GM19035 (cell line): Measurements from ENCODE around the gene TMEM63C.

ENCODE experiments used
- ATAC-seq: cut with Tn5 transposase; IDR thresholded peaks from one replicate; pipeline ENCODE4 v1.9.1; 2021; ENCODE audit not compliant: unreplicated experiment

The TMEM63C gene, protein sequence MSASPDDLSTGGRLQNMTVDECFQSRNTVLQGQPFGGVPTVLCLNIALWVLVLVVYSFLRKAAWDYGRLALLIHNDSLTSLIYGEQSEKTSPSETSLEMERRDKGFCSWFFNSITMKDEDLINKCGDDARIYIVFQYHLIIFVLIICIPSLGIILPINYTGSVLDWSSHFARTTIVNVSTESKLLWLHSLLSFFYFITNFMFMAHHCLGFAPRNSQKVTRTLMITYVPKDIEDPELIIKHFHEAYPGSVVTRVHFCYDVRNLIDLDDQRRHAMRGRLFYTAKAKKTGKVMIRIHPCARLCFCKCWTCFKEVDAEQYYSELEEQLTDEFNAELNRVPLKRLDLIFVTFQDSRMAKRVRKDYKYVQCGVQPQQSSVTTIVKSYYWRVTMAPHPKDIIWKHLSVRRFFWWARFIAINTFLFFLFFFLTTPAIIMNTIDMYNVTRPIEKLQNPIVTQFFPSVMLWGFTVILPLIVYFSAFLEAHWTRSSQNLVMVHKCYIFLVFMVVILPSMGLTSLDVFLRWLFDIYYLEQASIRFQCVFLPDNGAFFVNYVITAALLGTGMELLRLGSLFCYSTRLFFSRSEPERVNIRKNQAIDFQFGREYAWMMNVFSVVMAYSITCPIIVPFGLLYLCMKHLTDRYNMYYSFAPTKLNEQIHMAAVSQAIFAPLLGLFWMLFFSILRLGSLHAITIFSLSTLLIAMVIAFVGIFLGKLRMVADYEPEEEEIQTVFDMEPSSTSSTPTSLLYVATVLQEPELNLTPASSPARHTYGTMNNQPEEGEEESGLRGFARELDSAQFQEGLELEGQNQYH

GRCh38 chr14:77181603-77182437 is at the start of gene TMEM63C:
TSS of gene TMEM63C (plus strand) at chr14:77181798. CDS start at chr14:77218814, 37,016 bp downstream.
- ATAC-seq, result peak; percentile 72

GRCh38 chr14:77131871-77132486 is 49.6 kb upstream of the TMEM63C start:
- ATAC-seq, result no peak

DNA sequence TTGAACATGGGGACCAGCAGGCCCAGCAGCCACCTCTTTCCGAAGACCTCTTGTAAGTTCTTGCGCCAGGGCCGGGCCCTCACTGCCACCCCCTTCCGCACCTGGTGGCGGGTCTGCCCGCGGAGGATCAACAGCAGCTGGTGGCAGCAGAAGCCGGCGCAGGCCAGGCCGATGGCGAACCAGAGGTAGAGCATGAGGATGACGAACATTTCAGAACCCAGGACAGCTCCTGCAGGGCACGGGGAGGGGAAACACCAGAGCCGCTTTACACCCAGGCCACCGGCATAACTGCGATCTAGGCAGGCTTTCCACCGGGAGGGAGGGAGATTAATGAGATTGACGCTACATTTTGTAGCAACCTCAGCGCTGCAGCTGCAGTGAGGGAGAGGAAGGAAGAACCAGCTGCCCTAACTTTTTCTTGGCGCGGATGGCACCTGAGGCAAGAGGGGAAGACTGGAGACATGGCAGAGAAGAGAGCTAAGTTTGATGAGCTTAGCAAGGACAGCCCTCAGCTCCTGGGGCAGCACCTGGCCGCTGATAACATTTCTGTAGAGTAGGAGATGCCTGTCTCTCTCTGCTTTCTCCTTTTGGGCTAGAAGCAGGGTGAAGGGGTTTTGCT is 47.8 kb upstream of the TMEM63C start:
- no peak for ATAC-seq

DNA sequence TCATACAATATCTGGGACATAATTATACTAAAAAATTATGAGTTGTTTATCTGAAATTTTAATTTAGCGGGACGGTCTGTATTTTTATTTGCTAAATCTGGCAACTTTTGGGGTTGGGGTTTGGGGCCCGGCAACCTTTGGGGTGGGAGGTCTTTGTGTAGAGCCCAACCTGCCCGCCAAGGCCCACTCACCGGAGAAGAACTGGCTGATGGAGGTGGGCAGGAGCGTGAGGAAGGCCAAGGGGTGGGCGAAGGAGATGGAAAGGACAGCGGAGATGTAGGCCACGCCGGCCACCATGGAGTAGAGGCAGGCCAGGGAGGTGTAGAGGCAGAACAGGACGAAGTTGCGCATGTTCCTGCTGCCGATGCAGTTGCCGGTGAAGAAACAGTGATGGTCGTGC is 42.6 kb upstream of the TMEM63C start:
- ATAC-seq, result no peak

GRCh38 chr14:77139540-77140358 is 41.8 kb upstream of the TMEM63C start:
- ATAC-seq, result no peak

DNA sequence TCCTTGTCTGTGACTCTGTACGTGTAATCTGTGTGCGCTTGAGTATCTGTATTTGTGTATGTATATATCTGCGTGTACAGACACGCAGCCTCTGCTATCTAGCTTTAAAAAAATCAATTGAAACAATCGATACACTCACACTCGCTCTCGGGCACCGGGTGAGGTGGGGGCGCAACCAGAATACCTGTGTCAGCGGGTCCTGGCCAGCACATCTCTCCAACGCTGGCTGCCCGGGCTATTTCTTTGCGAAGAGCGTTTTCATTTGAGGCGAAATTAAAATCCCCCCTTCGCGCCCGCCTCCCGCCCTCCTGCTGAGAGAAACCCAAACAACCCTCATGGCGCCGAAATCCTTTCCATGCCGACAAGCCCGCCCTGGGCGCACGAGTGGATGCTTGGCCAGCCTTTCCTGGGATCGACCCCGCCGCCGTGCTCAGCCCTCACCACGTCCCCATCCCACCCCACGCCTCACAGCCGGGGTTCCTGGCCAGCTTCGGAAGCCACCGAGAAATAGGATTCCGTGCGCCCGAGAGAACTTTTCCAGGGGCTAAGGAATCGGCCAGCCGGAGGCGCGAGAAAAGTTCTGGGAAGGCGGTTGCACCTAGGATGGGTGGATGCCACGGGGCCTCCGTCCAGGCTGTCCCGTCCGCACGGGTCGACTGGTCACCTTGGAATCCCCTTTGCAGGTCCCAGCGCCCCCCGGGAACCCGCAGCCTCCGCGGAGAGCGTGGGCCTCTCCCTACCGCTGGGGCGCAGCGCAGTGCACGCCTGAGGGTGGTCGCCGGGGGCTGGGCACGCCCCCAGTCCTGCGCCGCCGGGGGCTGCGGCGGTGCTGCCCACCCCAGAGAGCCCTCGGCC is 41.0 kb upstream of the TMEM63C start:
- no peak for ATAC-seq

- ATAC-seq, result no peak
Observed at GRCh38 chr14:77141214-77142004, 40.2 kb upstream of the TMEM63C start, which contains the start of gene ZDHHC22. TSS of gene ZDHHC22 (minus strand) at chr14:77141791. CDS start at chr14:77139738, 2,053 bp downstream.

GRCh38 chr14:77142005-77142800 is 39.4 kb upstream of the TMEM63C start:
- no peak for ATAC-seq

- no peak for ATAC-seq
Observed at GRCh38 chr14:77143071-77143470, 38.5 kb upstream of the TMEM63C start.

DNA sequence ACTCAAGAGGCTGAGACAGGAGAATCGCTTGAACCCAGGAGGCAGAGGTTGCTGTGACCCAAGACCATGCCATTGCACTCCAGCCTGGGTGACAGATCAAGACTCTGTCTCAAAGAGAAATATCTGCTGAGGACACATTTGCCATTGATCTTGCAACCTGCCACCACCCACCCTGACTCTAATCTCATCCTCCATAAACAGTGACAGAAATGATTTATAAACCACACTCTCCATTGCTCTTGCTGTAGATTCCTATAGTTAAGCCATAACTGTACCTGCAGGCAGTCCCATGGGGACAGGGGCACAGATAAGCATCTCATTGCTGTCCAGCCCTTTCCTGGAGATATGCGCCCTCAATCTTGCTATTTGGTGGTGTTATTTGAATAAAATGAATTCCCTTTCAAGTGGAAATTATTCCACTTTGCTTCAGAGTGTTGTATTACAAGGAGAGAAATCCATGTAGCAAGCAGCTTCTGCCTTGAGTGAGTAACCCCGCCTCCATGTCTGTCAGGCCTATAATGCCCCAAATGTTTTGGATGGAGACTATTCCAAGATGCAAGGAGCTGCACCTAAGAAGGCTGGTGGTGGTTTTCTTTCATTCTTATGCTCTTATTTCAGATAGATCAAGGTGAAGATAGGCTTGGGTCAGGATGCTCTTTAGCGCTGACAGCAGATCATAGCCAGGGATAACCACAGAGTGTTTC is 37.0 kb upstream of the TMEM63C start:
- ATAC-seq, result no peak

- no peak for ATAC-seq
Observed at GRCh38 chr14:77145975-77146740, 35.4 kb upstream of the TMEM63C start.

DNA sequence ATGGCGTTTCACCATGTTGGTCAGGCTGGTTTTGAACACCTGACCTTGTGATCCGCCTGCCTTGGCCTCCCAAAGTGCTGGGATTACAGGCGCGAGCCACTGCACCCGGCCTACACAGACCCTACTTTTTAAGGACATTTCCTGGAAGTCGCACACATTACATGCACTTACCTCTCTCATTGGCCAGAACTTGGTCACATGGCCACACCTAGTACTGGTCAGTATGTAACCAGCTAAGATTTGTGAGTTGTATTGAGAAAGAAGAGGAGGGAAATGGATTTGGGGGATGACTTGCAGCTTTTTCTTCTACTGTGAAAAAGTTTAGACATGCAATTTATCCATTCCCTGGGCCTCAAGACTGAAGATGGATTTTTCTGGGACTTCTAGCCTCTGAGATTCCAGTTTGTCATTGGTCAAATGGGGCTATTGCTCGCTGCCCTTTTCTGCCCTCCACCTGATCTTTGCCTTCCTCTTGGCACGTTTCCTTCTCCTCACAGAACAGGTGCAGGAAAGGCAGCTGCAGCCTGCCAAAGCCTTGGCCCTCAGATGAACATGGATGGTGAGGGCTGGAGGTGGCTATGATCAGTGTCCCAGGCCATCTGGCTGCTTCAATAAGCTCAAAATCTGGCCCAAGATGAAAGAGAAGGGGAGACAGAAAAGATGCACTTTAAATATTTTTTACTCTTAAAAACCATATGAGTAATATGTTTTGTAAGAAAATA is 32.9 kb upstream of the TMEM63C start:
- ATAC-seq, result no peak

DNA sequence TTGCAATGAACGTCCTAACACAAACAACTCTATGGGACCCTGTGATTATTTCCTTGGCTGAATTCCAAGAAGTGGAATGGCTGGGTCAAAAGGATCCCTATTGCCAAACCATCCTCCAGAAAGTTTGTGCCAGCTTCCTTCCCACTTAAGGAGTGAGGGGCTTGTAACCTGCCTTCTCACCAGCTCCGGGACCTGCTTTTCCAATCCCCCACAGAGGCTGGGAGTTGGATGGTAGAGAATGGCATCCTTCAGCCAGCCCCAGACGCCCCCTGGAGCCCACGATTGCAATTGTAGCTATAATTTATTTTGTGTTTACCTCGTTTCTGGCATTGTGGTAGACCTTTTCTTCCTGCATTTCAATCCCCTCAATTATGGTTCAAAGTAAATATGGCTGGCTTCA is 30.4 kb upstream of the TMEM63C start:
- no peak for ATAC-seq

DNA sequence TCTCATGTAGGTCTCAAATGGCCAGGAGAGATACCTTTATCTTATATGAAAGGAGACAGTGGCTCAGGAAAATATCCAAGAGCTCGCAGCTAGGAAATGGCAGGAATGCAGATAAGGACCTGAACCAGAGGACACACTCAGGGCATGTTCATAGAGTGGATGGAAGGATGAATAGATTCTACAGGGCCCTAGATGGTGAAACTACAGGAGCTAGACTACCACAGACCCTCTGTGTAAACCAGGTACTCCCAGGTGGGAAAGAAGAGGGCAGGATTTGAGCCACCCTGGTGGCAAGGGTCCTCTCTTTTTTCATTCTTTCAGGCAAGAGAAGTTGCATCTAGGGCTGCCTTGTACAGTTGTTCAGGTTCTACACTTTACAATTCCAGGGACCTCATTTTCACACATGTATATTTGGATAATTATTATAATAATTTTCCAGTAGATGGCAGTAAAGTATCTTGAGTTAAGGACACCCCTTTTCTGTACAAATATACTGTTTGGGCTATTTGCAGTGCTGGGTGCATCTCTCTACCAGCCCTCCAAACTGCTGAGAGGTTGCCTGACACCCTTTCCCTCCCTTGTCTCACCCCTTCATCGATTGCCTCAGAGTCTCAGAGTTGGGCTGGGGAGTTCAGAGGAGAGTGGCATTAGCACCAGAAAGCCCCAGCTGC is 29.5 kb upstream of the TMEM63C start:
- no peak for ATAC-seq
